HUES48 (cell line): ENCODE data around the gene ZNF148.

ENCODE experiments used
- H3K27ac ChIP-seq: one replicate; pipeline ENCODE4 v1.7.0; 2013; ENCODE audit warnings: low read depth, low read length, inconsistent platforms
- H3K27me3 ChIP-seq: 2 replicates; pipeline ENCODE4 v1.6.1; 2013; ENCODE audit warnings: mild to moderate bottlenecking, low read length; ENCODE audit not compliant: control insufficient read depth, insufficient read depth
- H3K36me3 ChIP-seq: 2 replicates; pipeline ENCODE4 v1.6.1; 2013; ENCODE audit warnings: low read length; ENCODE audit not compliant: control insufficient read depth, insufficient read depth
- H3K4me1 ChIP-seq: 2 replicates; pipeline ENCODE4 v1.6.1; 2013; ENCODE audit warnings: mild to moderate bottlenecking, low read length; ENCODE audit not compliant: control insufficient read depth, insufficient read depth
- H3K4me3 ChIP-seq: 2 replicates; pipeline ENCODE4 v1.5.1; 2013; ENCODE audit warnings: mild to moderate bottlenecking, low read depth, low read length
- H3K9ac ChIP-seq: 2 replicates; pipeline ENCODE4 v1.6.1; 2013; ENCODE audit warnings: mild to moderate bottlenecking, low read depth, low read length, moderate library complexity
- H3K9me3 ChIP-seq: 2 replicates; pipeline ENCODE4 v1.6.1; 2013; ENCODE audit warnings: low read length; ENCODE audit not compliant: control insufficient read depth, insufficient read depth

The ZNF148 gene

DNA sequence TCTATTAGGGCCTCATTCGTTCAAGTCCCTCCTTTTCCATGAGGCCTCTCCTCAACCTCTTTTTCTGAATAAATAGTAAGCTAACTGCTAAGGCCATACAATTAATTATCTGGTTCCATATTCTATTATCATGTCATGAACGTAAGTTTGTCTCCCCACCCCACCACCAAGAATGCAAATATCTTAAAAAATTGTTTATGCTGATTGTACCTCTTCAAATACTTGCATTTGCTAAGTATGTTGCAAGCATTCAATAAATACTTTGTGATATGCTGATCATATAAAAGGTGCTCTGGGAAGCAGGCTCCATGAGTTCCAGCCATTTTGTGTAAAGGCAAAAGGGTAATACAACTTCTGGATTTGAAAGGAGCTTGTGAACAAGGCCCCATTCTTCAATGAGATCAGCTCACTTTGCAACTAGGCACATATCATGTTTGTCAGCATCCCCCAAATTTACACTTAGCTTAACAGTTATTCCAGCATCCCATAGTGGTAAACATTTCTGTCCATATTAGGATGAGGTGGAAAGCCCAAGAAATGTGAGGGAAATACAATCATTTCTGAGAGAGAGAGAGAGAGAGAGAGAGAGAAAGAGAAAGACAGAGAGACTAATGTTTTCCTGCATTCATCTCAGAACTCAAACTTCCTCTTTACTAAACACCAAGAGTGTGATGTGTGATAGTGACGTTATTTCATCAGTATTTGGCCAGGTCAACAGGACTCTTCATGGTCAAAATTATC is 195.8 kb downstream of the ZNF148 start:
- peaks cover 10% of the 10 kb centered on the region for H3K4me1 ChIP-seq
- H3K27me3 ChIP-seq, result no peaks in the 10 kb centered on the region
- no peaks in the 10 kb centered on the region for H3K9me3 ChIP-seq
- no peaks in the 10 kb centered on the region for H3K36me3 ChIP-seq
- no peak overlapping the region for H3K27ac ChIP-seq
- no peak overlapping the region for H3K9ac ChIP-seq
- H3K4me3 ChIP-seq, result no peak overlapping the region

DNA sequence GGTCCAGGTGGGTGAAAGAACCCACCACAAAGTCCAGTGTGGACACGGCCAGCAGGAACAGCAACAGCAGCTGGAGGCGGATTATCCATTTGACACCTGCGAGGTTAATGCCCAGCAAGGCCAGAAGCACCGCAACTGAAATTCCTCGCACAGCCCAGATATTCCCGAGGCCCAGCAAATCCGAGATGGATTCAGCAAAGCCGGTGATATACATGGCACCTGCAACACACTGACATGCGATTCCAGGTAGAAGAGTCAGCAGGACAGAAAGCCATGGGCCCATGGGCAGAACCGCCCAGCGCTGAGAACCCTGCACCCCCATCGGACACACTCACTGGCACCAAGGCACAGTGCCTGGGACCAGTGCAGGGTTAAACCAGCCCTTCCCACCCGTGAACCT is 197.4 kb downstream of the ZNF148 start:
- Histone ChIP-seq H3K36me3 (no peaks in the 10 kb centered on the region), H3K4me1 (0 out of 2 replicates have a peak, but pooled peaks cover 1% of the 10 kb centered on the region), H3K27ac (no peak overlapping the region), H3K27me3 (no peaks in the 10 kb centered on the region), H3K4me3 (no peak overlapping the region), H3K9ac (no peak overlapping the region), H3K9me3 (no peaks in the 10 kb centered on the region)
